Measurements from ENCODE around the gene QRFP. TPM values are rescaled to one million over a fixed set of nuclear protein-coding genes. Genes with fewer than 3 reads are reported as not detected.

The QRFP gene
- total and polyA plus RNA-seq, 2 of the 8 experiments (the other 6 are each of a cell fraction or from before 2014, with no cell fraction given): not detected

DNA sequence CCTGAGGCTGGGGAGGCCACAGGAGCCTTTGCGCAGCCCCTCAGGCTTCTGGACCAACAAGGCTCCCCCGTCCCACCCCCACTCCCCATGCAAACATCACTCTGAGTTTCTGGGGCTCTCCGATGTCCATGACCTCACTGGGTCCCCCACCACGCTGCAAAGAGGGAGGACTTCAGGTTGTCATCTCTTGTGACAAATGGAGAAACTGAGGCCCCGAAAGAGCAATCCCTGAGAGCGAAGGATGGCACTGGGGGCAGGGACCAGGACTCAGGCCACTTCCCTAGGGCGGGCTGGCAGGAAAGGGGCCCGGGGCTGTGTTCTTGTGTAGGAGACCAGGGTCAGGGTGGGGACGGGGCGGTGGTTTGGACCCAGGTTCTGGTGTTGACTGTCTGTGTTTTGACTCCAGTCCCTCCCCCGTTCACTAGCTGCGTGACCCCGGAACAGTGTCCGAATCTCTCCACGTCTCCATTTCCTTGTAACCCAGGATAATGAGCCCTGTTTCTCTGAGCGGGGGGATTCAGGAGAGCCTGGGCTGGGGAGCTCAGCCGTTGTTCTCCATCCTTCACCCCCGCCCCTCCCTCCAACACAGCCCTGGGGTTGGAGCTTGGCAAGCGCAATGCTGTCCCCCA is 28.6 kb upstream of the QRFP start:
- Histone ChIP-seq H3K4ac (replicated peaks; ENCODE audit: insufficient read length, low read depth, low read length) (no peak overlapping the region), H3K4me2 (ENCODE audit: insufficient read depth in 1 of 2, low read depth in 2 of 2, low read length in 2 of 2) (no peak overlapping the region), H4K8ac (ENCODE audit: extremely low read depth, insufficient read depth, low read length) (no peak overlapping the region), H2BK15ac (ENCODE audit: low read length) (no peak overlapping the region), H3K9me3 (ENCODE audit: insufficient read depth in 2 of 2, low read depth in 1 of 2, low read length in 1 of 2) (no peaks in the 10 kb centered on the region), H3K27ac (ENCODE audit: low read depth, low read length) (no peak overlapping the region), H4K91ac (replicated peaks; ENCODE audit: insufficient read length, low read length) (no peak overlapping the region), H3K14ac (ENCODE audit: insufficient read length) (no peak overlapping the region), H2AK5ac (ENCODE audit: low read depth, low read length) (no peak overlapping the region), H3K23me2 (ENCODE audit: low read depth, low read length) (no peaks in the 10 kb centered on the region), H3K9ac (replicated peaks in 1 of 4; ENCODE audit: extremely low read depth in 1 of 4, low read depth in 3 of 4, low read length in 3 of 4) (no peak overlapping the region), H2BK120ac (replicated peaks; ENCODE audit: low read depth, low read length) (no peak overlapping the region), H3K27me3 (replicated peaks in 1 of 4; ENCODE audit: control insufficient read depth in 3 of 4, extremely low read depth in 1 of 4, insufficient read depth in 3 of 4, low read length in 3 of 4) (no peaks in the 10 kb centered on the region), H3K56ac (replicated peaks; ENCODE audit: insufficient read length, low read depth, low read length) (no peak overlapping the region), H2BK20ac (ENCODE audit: low read length) (no peak overlapping the region), H4K20me1 (replicated peaks in 1 of 2; ENCODE audit: control insufficient read depth in 1 of 2, insufficient read depth in 2 of 2, low read length in 2 of 2) (no peaks in the 10 kb centered on the region), H3K4me3 (ENCODE audit: extremely low read depth in 1 of 4, insufficient read depth in 2 of 4, low read depth in 3 of 4, low read length in 4 of 4) (no peak overlapping the region), H2BK12ac (ENCODE audit: low read depth, low read length) (no peak overlapping the region), H3K23ac (ENCODE audit: insufficient read length) (no peak overlapping the region), H3K36me3 (ENCODE audit: control insufficient read depth in 2 of 4, insufficient read depth in 4 of 4, low read length in 3 of 4) (no peaks in the 10 kb centered on the region), H4K5ac (ENCODE audit: insufficient read length, low read depth, low read length) (no peak overlapping the region), H2AFZ (ENCODE audit: low read length) (no peak overlapping the region), H3K4me1 (replicated peaks in 1 of 4; ENCODE audit: control insufficient read depth in 3 of 4, insufficient read depth in 4 of 4, low read length in 3 of 4) (peaks cover 0 to 12% (median 2%) of the 10 kb centered on the region in 4 experiments; a peak in 5 of 7 replicates), H3K79me1 (ENCODE audit: low read depth, low read length) (no peaks in the 10 kb centered on the region), H3K79me2 (ENCODE audit: control insufficient read depth in 1 of 2, insufficient read depth in 2 of 2, low read length in 2 of 2) (no peaks in the 10 kb centered on the region), H3K18ac (ENCODE audit: extremely low read depth, low read length) (no peak overlapping the region), H2BK5ac (ENCODE audit: low read depth, low read length) (no peak overlapping the region)
- 85% methylated on average over 17 of the region's 19 CpGs; no CpG with 5 or more reads in 1 of the 2 experiments for WGBS, 2 experiments (ENCODE audit: extremely low coverage in 1 of 2, insufficient coverage in 1 of 2, insufficient read length in 1 of 2, insufficient replicate concordance in 2 of 2, low coverage in 1 of 2, low lambda C conversion rate in 2 of 2, missing lambda C conversion rate in 1 of 2)
- no peak for DNase-seq (ENCODE audit: low read depth in 1 of 2, low spot score in 2 of 2)
- POLR2A ChIA-PET (ENCODE audit: partially characterized antibody): interaction anchor here (1.4 kb wide), 1 partner anchor 9 kb away, joined by 3 read pairs; no protein-coding TSS in a partner anchor
- FAIRE-seq: no peak
- CTCF ChIA-PET (ENCODE audit: partially characterized antibody): interaction anchor here (0.6 to 3.7 kb wide), 7 partner anchors 12 to 243 kb away, joined by 3 to 14 read pairs (median 5); no protein-coding TSS in a partner anchor
- no peak for TF ChIP-seq KDM1A (IDR thresholded peaks at IDR 0.05; ENCODE audit: borderline replicate concordance, low read length)
- TF ChIP-seq, protein P1, sequence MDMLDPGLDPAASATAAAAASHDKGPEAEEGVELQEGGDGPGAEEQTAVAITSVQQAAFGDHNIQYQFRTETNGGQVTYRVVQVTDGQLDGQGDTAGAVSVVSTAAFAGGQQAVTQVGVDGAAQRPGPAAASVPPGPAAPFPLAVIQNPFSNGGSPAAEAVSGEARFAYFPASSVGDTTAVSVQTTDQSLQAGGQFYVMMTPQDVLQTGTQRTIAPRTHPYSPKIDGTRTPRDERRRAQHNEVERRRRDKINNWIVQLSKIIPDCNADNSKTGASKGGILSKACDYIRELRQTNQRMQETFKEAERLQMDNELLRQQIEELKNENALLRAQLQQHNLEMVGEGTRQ (IDR thresholded peaks at IDR 0.05; ENCODE audit: low read length): no peak
- no peak for TF ChIP-seq SP4 (IDR thresholded peaks at IDR 0.05; ENCODE audit: low read length)
- no peak for TF ChIP-seq CEBPB (IDR thresholded peaks at IDR 0.05; ENCODE audit: low read depth, low read length)
- no peak for TF ChIP-seq KDM5A (IDR thresholded peaks at IDR 0.05; ENCODE audit: low read length)
- TF ChIP-seq ASH2L (IDR thresholded peaks at IDR 0.05; ENCODE audit: low read length): no peak
- TF ChIP-seq, protein P2, sequence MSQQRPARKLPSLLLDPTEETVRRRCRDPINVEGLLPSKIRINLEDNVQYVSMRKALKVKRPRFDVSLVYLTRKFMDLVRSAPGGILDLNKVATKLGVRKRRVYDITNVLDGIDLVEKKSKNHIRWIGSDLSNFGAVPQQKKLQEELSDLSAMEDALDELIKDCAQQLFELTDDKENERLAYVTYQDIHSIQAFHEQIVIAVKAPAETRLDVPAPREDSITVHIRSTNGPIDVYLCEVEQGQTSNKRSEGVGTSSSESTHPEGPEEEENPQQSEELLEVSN (IDR thresholded peaks at IDR 0.05): no peak
- no peak for TF ChIP-seq SP1 (IDR thresholded peaks at IDR 0.05; ENCODE audit: low read depth, low read length)
- TF ChIP-seq EP300 (IDR thresholded peaks at IDR 0.05; ENCODE audit: borderline replicate concordance in 1 of 2, low read depth in 2 of 2, low read length in 2 of 2): no peak
- TF ChIP-seq, protein P3, sequence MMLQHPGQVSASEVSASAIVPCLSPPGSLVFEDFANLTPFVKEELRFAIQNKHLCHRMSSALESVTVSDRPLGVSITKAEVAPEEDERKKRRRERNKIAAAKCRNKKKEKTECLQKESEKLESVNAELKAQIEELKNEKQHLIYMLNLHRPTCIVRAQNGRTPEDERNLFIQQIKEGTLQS (IDR thresholded peaks at IDR 0.05; ENCODE audit: insufficient read depth, low read depth, low read length): no peak
- no peak for TF ChIP-seq RBBP5 (IDR thresholded peaks at IDR 0.05; ENCODE audit: borderline replicate concordance, low read depth, low read length)

Measured in H1 (cell line).